Ishikawa (cell line): ENCODE data around the gene CD9.

ENCODE experiments used
- CEBPB ChIP-seq: IDR thresholded peaks from 2 replicates; pipeline ENCODE4 v1.6.1; 2012
- CREB1 ChIP-seq: IDR thresholded peaks from 2 replicates; pipeline ENCODE4 v1.6.1; 2012; ENCODE audit warnings: low read depth
- EGR1 ChIP-seq: IDR thresholded peaks from 2 replicates; pipeline ENCODE4 v1.6.1; 2012
- EP300 ChIP-seq: IDR thresholded peaks from 2 replicates; pipeline ENCODE4 v1.6.1; 2012; ENCODE audit warnings: borderline replicate concordance
- FOXM1 ChIP-seq: IDR thresholded peaks from 2 replicates; pipeline ENCODE4 v1.6.1; 2012; ENCODE audit warnings: low read depth, borderline replicate concordance
- NFIC ChIP-seq: IDR thresholded peaks from 2 replicates; pipeline ENCODE4 v1.6.1; 2012
- RAD21 ChIP-seq: IDR thresholded peaks from 2 replicates; pipeline ENCODE4 v1.6.1; 2012; ENCODE audit warnings: low read depth
- TAF1 ChIP-seq: IDR thresholded peaks from 2 replicates; pipeline ENCODE4 v1.6.1; 2012; ENCODE audit warnings: low read depth, mild to moderate bottlenecking
- TCF12 ChIP-seq: IDR thresholded peaks from 2 replicates; pipeline ENCODE4 v1.6.1; 2012; ENCODE audit warnings: low read depth
- TEAD4 ChIP-seq: IDR thresholded peaks from 2 replicates; pipeline ENCODE4 v1.6.1; 2012
- YY1 ChIP-seq: IDR thresholded peaks from 2 replicates; pipeline ENCODE4 v1.6.1; 2012; ENCODE audit warnings: low read depth
- ZBTB7A ChIP-seq: IDR thresholded peaks from 2 replicates; pipeline ENCODE4 v1.6.1; 2012; ENCODE audit warnings: low read depth
- TF ChIP-seq, protein P1 (sequence below): IDR thresholded peaks from 2 replicates; pipeline ENCODE4 v1.6.1; 2012; ENCODE audit warnings: low read depth, mild to moderate bottlenecking
- TF ChIP-seq, protein P2 (sequence below): IDR thresholded peaks from 2 replicates; pipeline ENCODE4 v1.6.1; 2012
- TF ChIP-seq, protein P3 (sequence below): IDR thresholded peaks from 2 replicates; pipeline ENCODE4 v1.6.1; 2012

CD9 gene

DNA sequence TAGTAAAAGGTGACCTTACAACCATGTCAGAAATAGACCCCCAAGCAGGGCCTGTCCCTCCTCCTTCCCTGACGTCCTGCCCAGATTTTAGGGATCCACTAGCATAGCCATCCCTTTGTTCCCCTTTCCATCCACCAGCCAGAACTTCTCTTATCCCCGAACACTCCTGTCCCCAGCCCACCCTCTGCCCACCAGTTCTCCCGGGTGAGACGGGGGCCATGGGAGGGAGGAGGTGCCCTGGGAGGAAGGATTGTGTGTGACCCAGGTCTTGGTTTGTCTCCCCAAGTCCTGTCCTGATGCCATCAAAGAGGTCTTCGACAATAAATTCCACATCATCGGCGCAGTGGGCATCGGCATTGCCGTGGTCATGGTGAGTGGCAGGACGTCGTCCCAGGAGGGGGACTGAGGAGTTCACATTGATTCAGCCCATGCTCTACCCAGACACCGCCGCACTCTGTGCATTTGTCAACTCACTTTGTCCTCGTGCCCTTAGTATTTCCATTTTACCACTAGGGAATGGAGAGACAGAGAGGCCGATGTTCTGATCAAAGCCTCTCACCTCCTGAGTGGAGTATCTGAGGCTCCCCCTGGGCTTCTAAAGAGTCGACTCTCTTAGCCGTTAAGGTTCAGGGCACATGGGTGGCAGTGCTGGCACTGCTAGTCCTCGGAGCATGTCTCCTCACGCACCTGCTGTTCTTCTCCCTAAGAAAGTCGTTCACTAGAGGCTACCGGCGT lies 35.9 kb downstream of the CD9 start:
- TF ChIP-seq NFIC = no peak
- TF ChIP-seq FOXM1 = no peak
- no peak for TF ChIP-seq TAF1
- TF ChIP-seq EP300 = no peak
- no peak for TF ChIP-seq YY1

DNA sequence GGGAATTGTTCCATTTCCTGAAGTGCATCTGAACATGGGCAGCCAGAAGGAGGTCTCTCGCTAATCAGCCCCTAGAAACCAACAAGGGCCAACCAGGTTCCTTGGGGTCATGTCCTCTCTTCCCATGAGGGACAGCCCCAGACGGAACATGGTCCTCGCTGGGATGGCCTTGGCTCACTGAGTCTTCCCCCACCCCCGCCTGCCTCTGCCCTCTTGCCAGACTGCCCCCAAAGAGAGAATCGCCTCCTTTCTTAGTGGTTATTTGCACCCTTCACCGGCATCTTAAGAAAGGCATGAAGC lies 36.4 kb downstream of the CD9 start:
- TF ChIP-seq EP300 (no peak), CEBPB (no peak), RAD21 (no peak), TAF1 (no peak), ZBTB7A (no peak), TCF12 (no peak), NFIC (no peak), TEAD4 (no peak), CREB1 (no peak), EGR1 (no peak)
- TF ChIP-seq, protein P1, sequence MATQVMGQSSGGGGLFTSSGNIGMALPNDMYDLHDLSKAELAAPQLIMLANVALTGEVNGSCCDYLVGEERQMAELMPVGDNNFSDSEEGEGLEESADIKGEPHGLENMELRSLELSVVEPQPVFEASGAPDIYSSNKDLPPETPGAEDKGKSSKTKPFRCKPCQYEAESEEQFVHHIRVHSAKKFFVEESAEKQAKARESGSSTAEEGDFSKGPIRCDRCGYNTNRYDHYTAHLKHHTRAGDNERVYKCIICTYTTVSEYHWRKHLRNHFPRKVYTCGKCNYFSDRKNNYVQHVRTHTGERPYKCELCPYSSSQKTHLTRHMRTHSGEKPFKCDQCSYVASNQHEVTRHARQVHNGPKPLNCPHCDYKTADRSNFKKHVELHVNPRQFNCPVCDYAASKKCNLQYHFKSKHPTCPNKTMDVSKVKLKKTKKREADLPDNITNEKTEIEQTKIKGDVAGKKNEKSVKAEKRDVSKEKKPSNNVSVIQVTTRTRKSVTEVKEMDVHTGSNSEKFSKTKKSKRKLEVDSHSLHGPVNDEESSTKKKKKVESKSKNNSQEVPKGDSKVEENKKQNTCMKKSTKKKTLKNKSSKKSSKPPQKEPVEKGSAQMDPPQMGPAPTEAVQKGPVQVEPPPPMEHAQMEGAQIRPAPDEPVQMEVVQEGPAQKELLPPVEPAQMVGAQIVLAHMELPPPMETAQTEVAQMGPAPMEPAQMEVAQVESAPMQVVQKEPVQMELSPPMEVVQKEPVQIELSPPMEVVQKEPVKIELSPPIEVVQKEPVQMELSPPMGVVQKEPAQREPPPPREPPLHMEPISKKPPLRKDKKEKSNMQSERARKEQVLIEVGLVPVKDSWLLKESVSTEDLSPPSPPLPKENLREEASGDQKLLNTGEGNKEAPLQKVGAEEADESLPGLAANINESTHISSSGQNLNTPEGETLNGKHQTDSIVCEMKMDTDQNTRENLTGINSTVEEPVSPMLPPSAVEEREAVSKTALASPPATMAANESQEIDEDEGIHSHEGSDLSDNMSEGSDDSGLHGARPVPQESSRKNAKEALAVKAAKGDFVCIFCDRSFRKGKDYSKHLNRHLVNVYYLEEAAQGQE = no peak
- TF ChIP-seq, protein P2, sequence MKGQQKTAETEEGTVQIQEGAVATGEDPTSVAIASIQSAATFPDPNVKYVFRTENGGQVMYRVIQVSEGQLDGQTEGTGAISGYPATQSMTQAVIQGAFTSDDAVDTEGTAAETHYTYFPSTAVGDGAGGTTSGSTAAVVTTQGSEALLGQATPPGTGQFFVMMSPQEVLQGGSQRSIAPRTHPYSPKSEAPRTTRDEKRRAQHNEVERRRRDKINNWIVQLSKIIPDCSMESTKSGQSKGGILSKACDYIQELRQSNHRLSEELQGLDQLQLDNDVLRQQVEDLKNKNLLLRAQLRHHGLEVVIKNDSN = no peak
- TF ChIP-seq, protein P3, sequence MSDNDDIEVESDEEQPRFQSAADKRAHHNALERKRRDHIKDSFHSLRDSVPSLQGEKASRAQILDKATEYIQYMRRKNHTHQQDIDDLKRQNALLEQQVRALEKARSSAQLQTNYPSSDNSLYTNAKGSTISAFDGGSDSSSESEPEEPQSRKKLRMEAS = no peak

DNA sequence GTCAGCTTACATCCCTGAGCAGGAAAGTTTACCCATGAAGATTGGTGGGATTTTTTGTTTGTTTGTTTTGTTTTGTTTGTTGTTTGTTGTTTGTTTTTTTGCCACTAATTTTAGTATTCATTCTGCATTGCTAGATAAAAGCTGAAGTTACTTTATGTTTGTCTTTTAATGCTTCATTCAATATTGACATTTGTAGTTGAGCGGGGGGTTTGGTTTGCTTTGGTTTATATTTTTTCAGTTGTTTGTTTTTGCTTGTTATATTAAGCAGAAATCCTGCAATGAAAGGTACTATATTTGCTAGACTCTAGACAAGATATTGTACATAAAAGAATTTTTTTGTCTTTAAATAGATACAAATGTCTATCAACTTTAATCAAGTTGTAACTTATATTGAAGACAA lies 37.6 kb downstream of the CD9 start:
- TF ChIP-seq EGR1 (no peak), TEAD4 (no peak), CEBPB (no peak), FOXM1 (no peak), ZBTB7A (no peak), RAD21 (no peak), NFIC (no peak), CREB1 (no peak), TCF12 (no peak)
- TF ChIP-seq, protein P2 = no peak
- TF ChIP-seq, protein P1 = no peak

DNA sequence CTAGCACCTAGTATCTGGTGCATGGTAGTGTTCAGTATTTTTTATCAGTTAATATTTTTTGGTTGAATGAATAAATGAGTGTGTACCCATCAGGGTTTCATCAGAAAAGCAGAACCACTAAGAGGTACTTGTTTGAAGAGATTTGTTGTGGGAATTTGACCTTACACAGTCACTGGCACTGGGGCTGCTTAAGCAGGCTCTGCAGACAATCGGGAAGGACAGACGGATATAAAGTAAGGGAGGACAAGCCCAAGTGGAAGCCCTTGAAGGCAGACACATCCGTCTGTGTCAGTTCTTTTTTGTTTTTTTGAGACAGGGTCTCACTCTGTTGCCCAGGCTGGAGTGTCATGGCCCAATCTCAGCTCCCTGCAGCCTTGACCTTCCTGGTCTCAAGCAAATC lies 38.7 kb downstream of the CD9 start:
- no peak for TF ChIP-seq FOXM1
- no peak for TF ChIP-seq EP300
- TF ChIP-seq, protein P1 = no peak
- TF ChIP-seq ZBTB7A = no peak
- no peak for TF ChIP-seq RAD21
- no peak for TF ChIP-seq TEAD4
- TF ChIP-seq EGR1 = no peak
- TF ChIP-seq CEBPB = no peak
- TF ChIP-seq TAF1 = no peak
- TF ChIP-seq, protein P3 = no peak
- TF ChIP-seq, protein P2 = no peak
- no peak for TF ChIP-seq YY1
- no peak for TF ChIP-seq NFIC
- no peak for TF ChIP-seq CREB1
- TF ChIP-seq TCF12 = no peak
